Smooth muscle cell of the brain vasculature (primary cell): Measurements from ENCODE around the gene LRRC43.

Source experiments
- DNase-seq: peaks from one replicate; pipeline ENCODE4 v3.0.0-alpha.2; 2012; ENCODE audit warnings: low read depth, low spot score

LRRC43 gene

DNA sequence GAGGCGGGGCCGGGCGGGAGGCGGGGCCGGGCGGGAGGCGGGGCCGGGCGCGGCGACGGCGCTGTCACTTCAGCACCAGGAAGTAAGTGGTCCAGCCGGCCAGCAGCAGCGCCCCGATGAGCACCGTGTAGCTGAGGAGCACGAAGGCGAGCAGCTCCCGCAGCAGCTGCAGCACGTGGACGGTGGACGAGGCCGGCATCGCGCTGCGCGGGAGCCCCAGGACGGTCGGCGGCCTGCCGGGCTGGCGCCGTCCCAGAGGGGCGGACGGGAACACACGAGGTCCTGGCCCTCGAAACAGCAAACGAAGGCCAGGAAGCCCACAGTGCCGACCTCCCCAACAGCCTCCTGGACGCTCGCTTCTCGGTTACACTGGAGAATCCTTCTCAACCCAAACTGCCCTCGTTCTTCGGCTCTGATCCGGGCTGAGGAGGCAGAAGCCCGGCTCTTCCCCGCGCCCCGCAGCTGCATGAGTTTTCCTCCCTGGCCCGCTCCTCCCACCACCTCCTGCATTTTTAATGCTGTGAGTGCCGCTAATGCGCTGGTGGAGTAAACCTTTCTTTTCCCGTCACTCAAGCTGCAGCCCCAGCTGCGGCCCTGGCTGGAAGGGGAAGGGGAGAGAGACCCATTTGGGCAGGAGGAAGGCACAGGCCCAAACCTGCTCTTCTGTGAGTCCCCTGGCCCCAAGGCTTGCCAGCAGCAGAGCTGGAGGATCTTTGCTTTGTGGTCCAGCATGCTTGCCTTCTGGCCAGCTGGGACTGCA is 43.6 kb downstream of the LRRC43 start:
- no peak for DNase-seq

DNA sequence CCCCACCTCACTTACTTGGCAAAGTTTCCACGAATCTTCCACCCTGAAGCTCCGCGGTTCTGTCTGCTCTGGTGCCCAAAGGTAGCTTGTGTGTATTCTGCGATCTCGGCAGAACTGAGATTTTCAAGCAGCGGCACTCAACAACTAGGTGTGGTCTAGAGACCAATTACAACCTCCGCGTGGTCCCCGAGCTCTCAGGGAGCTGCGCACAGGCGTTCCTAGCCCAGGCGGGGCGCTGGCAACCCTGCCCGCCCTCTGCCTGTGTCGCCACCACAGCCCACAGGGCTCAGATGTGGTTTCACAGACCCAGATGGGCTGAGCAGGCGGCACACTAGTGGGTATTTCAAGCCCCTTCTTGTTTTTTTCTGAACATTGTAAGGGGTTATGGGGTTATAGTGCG is 44.4 kb downstream of the LRRC43 start:
- no peak for DNase-seq

DNA sequence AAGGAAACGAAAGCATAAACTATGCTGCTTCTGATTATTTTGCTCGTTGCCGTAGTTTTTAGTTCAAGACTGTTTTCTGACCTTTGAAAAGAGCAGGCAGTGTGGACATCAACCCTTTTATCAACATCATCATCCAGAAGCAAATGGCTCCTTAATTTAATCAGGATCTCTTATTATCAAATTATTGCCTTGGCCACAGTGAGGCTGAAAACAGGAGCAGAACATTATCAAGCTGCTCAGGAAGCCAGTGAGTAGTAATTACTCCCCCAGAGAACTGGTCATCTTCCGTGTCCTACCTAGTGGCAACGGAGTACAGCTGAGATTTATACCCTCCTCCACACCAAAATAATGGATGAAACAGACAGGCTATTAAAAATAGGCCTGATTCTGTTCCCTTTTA is 45.2 kb downstream of the LRRC43 start:
- no peak for DNase-seq

DNA sequence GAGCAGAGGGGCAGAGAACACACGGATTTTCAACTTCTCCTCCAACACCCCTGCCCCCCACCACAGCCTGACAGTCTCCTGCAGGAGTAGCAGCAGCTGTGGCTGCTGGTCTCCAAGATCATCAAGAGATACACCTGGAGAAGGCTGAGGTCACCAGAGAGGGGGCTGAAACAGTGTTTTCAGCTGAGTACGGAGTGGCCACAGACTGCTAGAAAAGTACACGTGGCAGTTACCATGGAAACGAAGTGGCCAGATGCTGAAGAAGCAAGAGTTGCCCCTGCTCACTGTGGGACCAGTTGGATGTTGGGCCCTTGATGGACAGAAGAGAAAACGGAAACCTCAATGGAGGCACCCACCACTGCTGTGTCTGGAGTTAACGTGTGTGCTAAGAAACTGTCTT is 47.9 kb downstream of the LRRC43 start:
- DNase-seq: no peak

DNA sequence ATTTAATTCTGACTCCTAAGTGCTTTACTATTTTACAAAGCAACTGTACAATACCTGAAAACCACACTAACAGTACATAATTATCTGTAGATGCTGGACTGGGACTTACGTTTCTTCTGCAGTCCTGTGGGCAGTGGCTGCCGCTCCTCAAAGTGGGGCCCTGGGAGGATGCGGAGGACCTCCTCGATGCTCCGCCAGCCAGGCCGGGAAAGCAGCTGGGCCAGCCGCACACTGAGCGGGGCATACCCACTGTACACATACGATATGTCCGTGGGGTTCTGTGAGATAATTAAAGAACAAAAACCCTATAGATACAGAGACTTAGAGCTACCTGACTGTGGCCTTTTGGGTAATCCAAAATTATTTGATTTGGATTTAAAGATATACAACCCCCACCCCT is 49.8 kb downstream of the LRRC43 start:
- DNase-seq: no peak

DNA sequence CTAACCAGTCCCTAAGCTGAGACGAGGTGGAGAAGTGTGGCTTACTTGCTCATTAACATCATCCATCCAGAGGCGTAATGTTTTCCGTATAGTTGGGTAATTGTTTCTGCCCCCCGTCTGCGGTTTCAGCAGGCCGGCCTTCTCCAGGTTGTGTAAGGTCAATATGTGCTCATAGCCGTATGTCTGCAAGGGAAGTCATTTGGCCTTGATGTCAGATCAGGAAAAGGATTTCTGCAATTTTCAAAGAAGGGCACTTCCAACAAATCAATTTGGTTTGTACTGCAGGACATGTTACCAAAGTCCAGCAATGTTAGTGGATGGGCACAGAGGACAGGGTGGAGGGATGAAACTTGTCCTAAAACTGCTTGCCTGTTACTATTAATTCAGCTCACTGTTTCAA is 52.8 kb downstream of the LRRC43 start:
- DNase-seq: no peak

DNA sequence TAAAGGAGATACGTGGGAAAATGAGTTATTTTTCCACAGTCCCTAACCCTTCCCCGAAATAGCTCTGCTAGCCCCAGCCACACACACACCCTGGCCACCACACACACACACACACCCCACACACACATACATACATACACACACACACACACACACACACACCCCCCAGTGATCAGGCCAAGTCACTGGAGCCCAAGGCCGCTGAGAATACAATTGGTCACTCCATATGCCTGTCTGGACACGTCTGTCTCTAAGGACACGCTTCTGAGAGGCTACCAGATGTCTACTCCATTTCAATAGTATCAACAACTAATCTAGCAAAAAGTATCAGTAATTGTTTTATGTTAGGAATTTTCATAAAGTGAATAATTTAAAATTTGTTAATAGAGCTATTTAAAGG is 55.9 kb downstream of the LRRC43 start:
- no peak for DNase-seq

DNA sequence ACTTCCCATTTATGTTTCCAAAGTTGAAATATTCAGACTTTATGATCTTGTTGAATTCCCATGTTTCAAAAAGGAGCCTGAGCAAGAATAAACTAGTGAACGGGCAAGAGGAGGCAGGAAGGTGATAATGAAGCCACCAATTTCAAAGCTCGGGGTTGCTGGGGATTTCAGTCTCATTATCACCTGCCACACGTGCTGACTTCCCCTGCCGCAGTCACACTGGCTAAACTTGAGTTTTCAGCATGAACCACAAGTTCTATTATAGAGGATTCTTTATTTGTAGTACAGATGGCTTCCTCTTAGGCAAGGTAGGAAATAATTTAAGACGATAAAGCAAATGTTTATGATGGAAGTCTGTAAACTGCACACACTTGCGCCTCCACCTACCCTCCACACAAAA is 61.0 kb downstream of the LRRC43 start:
- DNase-seq: no peak

DNA sequence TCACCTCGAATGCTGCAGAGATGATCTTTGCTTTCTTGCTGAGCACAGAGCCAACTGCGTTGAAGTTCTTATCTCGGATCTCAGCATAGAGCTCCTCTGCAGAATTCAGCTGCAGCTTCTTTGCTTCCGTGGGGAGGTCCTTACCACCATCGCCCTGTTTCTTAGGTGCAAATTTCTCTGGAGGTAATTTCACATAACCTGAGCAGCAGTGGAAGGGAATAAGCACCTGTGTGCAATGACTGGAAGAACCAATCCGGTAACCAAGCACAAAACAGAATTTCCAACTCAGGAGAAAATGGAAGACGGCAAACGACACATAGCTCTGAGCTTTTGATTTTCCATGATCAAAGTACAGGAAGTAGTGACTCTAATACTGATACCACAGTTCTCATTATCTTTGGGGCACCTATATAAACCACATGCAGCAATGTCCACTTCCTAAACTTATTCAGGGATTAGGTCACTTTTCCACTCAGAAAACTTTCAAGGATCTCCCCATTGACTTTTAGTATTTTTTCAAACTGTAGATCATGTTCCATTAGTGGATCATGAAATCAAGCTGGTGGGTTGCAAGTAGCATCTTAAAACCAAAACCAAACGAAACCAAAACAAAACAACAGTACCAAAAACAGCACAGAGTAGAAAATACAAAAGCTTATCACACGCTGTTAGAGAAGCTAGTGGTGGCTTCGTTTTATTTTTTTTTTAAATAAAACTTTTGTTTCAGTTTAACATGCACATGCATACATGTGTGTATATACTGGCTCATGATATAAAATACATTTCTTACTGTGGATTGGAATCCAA is 61.8 kb downstream of the LRRC43 start:
- no peak for DNase-seq

DNA sequence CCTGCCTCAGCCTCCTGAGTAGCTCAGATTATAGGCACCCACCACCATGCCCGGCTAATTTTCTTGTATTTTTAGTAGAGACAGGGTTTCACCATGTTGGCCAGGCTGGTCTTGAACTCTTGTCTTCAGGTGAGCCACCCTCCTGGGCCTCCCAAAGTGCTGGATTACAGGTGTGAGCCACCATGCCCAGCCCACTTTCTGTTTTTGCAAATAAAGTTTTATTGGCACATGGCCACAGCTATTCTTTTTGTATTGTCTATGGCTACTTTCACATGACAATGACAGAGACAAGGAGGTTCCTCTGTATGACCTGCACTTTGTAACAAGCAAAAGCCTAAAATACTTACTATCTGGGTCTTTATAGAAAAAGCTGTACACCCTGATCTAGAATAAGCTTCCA is 62.6 kb downstream of the LRRC43 start:
- DNase-seq: no peak

DNA sequence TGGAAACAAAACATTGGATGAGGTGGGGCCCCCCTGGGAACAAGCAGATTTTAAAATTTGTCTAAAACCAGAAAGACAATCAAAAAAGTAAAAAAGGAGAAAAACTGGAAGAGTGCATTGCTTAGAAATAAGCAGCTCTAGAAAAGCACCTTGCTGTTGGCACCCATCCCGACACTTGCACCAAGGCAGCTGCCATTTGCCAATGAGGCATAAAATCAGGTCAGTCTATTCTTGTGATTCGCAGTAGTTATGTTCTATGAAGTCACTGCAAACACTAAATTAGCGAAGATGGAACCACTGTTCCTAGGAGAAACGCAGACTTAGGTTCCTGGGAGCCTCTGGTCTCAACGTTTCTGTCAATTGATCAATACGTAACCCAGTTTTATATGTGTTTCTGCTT is 67.1 kb downstream of the LRRC43 start:
- DNase-seq: no peak

DNA sequence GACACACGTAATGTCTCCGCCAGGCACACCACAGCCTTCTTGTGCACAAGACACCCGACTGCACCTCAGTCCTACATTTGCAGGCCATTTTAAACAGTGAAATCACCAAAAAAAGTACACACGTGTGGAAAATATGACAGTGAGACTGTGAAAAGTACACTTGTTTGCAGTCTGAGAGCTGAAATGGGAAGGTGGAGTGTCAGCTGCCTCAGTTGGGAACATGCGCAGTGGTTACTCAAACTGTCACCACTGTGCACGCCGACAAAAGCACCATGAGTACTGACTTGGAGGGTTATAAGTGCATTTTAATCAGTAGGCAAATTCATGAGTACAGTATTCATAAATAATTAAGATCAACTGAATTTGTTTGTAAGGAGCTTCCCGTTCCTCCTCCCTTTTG is 67.6 kb downstream of the LRRC43 start:
- DNase-seq: no peak
